Measurements from ENCODE around the gene SAXO1. TPM values are rescaled to one million over a fixed set of nuclear protein-coding genes. Genes with fewer than 3 reads are reported as not detected.
"Not testable (repeated sequence)": the region's sequence is repeated elsewhere in the genome, so short reads cannot be mapped to it uniquely, and the experiment has no call there.

Gene SAXO1
- total and polyA plus RNA-seq, 4 experiments from 2014 or later, result 0.09 to 1.0 (median 0.32) TPM

DNA sequence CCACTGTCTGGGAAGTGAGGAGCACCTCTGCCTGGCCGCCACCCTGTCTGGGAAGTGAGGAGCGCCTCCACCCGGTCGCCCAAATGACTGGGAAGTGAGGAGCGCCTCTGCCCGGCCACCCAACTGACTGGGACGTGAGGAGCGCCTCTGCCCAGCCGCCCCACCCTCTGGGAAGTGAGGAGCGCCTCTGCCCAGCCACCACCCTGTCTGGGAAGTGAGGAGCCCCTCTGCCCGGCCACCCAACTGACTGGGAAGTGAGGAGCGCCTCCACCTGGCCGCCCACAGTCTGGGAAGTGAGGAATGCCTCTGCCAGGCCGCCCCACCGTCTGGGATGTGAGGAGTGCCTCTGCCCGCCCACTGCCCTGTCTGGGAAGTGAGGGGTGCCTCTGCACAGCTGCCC is 32.9 kb downstream of the SAXO1 start:
- no peaks in the 10 kb centered on the region for H3K4me1 Mint-ChIP-seq
- Histone ChIP-seq H3K9me3 (ENCODE audit: control insufficient read depth in 1 of 2, low read length in 2 of 2) (no peaks in the 10 kb centered on the region), H3K27ac (ENCODE audit: low read depth, low read length) (no peak overlapping the region), H3K4me1 (ENCODE audit: insufficient read depth, low read length) (no peaks in the 10 kb centered on the region), H3K36me3 (ENCODE audit: insufficient read depth, low read length) (no peaks in the 10 kb centered on the region), H3K27me3 (ENCODE audit: insufficient read depth, low read length) (no peaks in the 10 kb centered on the region), H3K4me3 (ENCODE audit: low read length in 2 of 2) (no peak overlapping the region)
- ChIA-PET POLR2A (ENCODE audit: partially characterized antibody) (no interaction called here), CTCF (ENCODE audit: partially characterized antibody) (no interaction called here)
- no peak overlapping the region for H3K4me3 Mint-ChIP-seq
- intact Hi-C loops (cut with micrococcal nuclease), result no loop called here
- peaks cover 6 to 13% of the 10 kb centered on the region in 2 donors for H3K27me3 Mint-ChIP-seq
- H3K27ac Mint-ChIP-seq, result no peak overlapping the region
- H3K9me3 Mint-ChIP-seq, result peaks cover 0 to 27% (median 15%) of the 10 kb centered on the region in 8 donors
- peaks cover 7 to 9% of the 10 kb centered on the region in 2 donors for H3K36me3 Mint-ChIP-seq
- DNase-seq, result no peak

DNA sequence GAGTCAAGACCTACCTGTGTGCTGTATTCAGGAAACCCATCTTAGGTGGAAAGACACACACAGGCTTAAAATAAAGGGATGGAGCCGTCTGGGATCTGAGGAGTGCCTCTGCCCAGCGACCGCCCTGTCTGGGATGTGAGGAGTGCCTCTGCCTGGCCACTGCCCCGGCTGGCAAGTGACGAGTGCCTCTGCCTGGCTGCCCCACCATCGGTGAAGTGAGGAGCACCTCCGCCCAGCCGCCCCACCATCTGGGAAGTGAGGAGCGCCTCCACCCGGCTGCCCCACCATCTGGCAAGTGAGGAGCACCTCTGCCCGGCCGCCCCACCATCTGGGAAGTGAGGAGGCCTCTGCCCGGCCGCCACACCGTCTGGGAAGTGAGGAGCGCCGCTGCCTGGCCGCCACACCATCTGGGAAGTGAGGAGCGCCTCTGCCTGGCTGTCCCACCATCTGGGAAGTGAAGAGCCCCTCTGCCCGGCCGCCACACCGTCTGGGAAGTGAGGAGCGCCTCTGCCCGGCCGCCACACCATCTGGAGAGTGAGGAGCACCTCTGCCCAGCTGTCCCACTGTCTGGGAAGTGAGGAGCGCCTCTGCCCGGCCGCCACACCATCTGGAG is 33.7 kb downstream of the SAXO1 start:
- Histone ChIP-seq H3K9me3 (ENCODE audit: control insufficient read depth in 1 of 2, low read length in 2 of 2) (no peaks in the 10 kb centered on the region), H3K36me3 (ENCODE audit: insufficient read depth, low read length) (no peaks in the 10 kb centered on the region), H3K4me1 (ENCODE audit: insufficient read depth, low read length) (no peaks in the 10 kb centered on the region), H3K27me3 (ENCODE audit: insufficient read depth, low read length) (no peaks in the 10 kb centered on the region), H3K4me3 (ENCODE audit: low read length in 2 of 2) (no peak overlapping the region), H3K27ac (ENCODE audit: low read depth, low read length) (no peak overlapping the region)
- no peak overlapping the region for H3K4me3 Mint-ChIP-seq
- no peak for DNase-seq
- H3K36me3 Mint-ChIP-seq, result peaks cover 7 to 9% of the 10 kb centered on the region in 2 donors
- H3K4me1 Mint-ChIP-seq, result no peaks in the 10 kb centered on the region
- peaks cover 0 to 27% (median 15%) of the 10 kb centered on the region in 8 donors for H3K9me3 Mint-ChIP-seq
- H3K27ac Mint-ChIP-seq, result no peak overlapping the region
- peaks cover 5 to 13% of the 10 kb centered on the region in 2 donors for H3K27me3 Mint-ChIP-seq
- intact Hi-C loops (cut with micrococcal nuclease), result no loop called here
- CTCF ChIA-PET (ENCODE audit: partially characterized antibody), result no interaction called here
- POLR2A ChIA-PET (ENCODE audit: partially characterized antibody), result no interaction called here

DNA sequence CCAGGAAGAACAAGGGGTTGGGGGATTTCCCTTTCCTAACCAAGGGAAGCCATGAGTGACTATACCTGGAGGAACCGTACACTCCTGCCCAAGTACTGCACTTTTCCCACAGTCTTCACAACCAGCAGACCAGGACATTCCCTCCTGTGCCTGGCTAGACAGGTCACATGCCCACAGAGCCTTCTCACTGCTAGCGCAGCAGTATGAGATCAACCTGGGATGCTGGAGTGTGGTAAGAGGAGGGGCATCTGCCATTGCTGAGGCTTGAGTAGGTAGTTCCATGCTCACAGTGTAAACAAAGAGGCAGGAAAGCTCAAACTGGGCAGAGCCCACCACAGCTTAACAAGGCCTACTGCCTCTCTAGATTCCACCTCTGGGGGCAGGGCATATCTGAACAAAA is 35.9 kb downstream of the SAXO1 start:
- H3K27ac ChIP-seq (ENCODE audit: low read depth, low read length), result no peak overlapping the region
- Mint-ChIP-seq H3K4me3 (no peak overlapping the region), H3K27me3 (peaks cover 5 to 13% of the 10 kb centered on the region in 2 donors), H3K4me1 (no peaks in the 10 kb centered on the region), H3K27ac (no peak overlapping the region), H3K36me3 (peaks cover 7 to 9% of the 10 kb centered on the region in 2 donors), H3K9me3 (peaks cover 0 to 20% (median 14%) of the 10 kb centered on the region in 8 donors)
- H3K27me3 ChIP-seq (ENCODE audit: insufficient read depth, low read length), result no peaks in the 10 kb centered on the region
- ChIA-PET POLR2A (ENCODE audit: partially characterized antibody) (no interaction called here), CTCF (ENCODE audit: partially characterized antibody) (no interaction called here)
- no peaks in the 10 kb centered on the region for H3K4me1 ChIP-seq (ENCODE audit: insufficient read depth, low read length)
- intact Hi-C loops (cut with micrococcal nuclease), result no loop called here
- no peak overlapping the region for H3K4me3 ChIP-seq (ENCODE audit: low read length in 2 of 2)
- DNase-seq, result no peak
- H3K36me3 ChIP-seq (ENCODE audit: insufficient read depth, low read length), result no peaks in the 10 kb centered on the region
- no peaks in the 10 kb centered on the region for H3K9me3 ChIP-seq (ENCODE audit: control insufficient read depth in 1 of 2, low read length in 2 of 2)

DNA sequence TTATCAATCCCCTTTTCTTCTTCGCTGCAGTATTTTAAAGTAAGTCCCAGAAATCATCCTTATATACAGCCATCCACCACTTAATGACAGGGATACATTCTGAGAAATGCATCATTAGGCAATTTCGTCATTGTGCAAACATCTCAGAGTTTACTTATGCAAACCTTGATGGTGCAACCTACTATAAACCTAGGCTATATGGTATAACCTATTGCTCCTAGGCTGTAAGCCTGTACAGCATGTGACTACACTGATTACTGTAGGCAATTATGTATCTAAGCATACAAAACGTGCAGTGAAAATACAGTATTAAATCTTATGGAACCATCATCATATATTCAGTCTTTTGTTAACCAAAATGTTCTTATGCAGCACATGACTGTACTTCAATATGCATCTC is 36.8 kb downstream of the SAXO1 start:
- Histone ChIP-seq H3K27me3 (ENCODE audit: insufficient read depth, low read length) (no peaks in the 10 kb centered on the region), H3K27ac (ENCODE audit: low read depth, low read length) (no peak overlapping the region), H3K4me3 (ENCODE audit: low read length in 2 of 2) (no peak overlapping the region), H3K36me3 (ENCODE audit: insufficient read depth, low read length) (no peaks in the 10 kb centered on the region), H3K4me1 (ENCODE audit: insufficient read depth, low read length) (no peaks in the 10 kb centered on the region), H3K9me3 (ENCODE audit: control insufficient read depth in 1 of 2, low read length in 2 of 2) (no peaks in the 10 kb centered on the region)
- intact Hi-C loops (cut with micrococcal nuclease), result no loop called here
- CTCF ChIA-PET (ENCODE audit: partially characterized antibody), result no interaction called here
- no peak for DNase-seq
- H3K4me3 Mint-ChIP-seq, result no peak overlapping the region
- H3K36me3 Mint-ChIP-seq, result peaks cover 4 to 9% of the 10 kb centered on the region in 2 donors
- H3K9me3 Mint-ChIP-seq, result peaks cover 0 to 19% (median 12%) of the 10 kb centered on the region in 8 donors
- no peaks in the 10 kb centered on the region for H3K4me1 Mint-ChIP-seq
- H3K27me3 Mint-ChIP-seq, result peaks cover 5 to 13% of the 10 kb centered on the region in 2 donors
- POLR2A ChIA-PET (ENCODE audit: partially characterized antibody), result no interaction called here
- H3K27ac Mint-ChIP-seq, result no peak overlapping the region

DNA sequence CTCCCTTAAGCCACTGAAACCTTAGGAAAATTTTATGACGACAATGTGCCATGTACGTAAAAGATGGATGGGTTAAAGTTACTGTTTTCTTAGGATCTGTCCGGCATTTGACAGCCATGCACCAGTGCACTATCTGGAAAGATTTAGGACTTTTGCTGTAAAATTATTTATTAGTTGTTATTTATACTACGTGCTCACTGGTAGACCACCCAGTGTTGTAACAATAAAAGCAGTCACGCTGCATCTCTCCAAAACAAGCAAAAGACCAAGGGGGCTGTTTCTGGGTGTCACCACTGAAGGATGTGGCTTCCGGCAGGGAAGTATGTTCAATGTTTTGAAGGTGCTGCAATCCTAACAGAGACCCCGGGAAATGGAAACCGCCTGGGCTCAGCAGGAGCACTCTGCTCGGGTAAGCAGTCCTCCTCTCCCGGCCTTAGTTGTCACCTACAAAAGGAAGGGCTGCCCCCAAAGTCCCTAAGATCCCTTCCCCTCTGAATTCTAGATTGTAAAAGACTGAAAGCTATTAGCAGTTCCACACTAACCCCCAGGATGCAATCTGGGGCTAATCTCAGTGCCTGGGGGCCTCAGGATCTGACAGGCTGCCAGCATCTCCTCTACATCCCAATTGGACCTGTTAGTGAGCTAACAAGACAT is 38.6 kb downstream of the SAXO1 start:
- H3K27ac ChIP-seq (ENCODE audit: low read depth, low read length), result no peak overlapping the region
- H3K27ac Mint-ChIP-seq, result no peak overlapping the region
- no peaks in the 10 kb centered on the region for H3K36me3 ChIP-seq (ENCODE audit: insufficient read depth, low read length)
- peaks cover 2 to 9% of the 10 kb centered on the region in 2 donors for H3K36me3 Mint-ChIP-seq
- ChIA-PET CTCF (ENCODE audit: partially characterized antibody) (no interaction called here), POLR2A (ENCODE audit: partially characterized antibody) (no interaction called here)
- no peaks in the 10 kb centered on the region for H3K4me1 Mint-ChIP-seq
- no peak overlapping the region for H3K4me3 Mint-ChIP-seq
- intact Hi-C loops (cut with micrococcal nuclease), result no loop called here
- no peaks in the 10 kb centered on the region for H3K9me3 ChIP-seq (ENCODE audit: control insufficient read depth in 1 of 2, low read length in 2 of 2)
- H3K27me3 Mint-ChIP-seq, result peaks cover 4 to 8% of the 10 kb centered on the region in 2 donors
- no peak for DNase-seq
- H3K27me3 ChIP-seq (ENCODE audit: insufficient read depth, low read length), result no peaks in the 10 kb centered on the region
- peaks cover 0 to 15% (median 11%) of the 10 kb centered on the region in 8 donors for H3K9me3 Mint-ChIP-seq
- H3K4me3 ChIP-seq (ENCODE audit: low read length in 2 of 2), result no peak overlapping the region
- H3K4me1 ChIP-seq (ENCODE audit: insufficient read depth, low read length), result no peaks in the 10 kb centered on the region

DNA sequence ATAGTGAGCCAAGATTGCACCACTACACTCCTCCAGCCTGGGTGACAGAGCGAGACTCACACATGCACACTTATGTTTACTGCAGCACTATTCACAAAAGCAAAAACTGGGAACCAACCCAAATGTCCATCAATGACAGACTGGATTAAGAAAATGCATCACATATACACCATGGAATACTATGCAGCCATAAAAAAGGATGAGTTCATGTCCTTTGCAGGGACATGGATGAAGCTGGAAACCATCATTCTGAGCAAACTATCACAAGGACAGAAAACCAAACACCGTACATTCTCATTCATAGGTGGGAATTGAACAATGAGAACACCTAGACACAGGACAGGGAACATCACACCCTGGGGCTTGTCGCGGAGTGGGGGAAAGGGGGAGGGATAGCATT is 41.8 kb downstream of the SAXO1 start:
- intact Hi-C loops (cut with micrococcal nuclease); H3K36me3 Mint-ChIP-seq; H3K4me3 Mint-ChIP-seq; H3K9me3 ChIP-seq (ENCODE audit: control insufficient read depth in 1 of 2, low read length in 2 of 2); H3K27me3 ChIP-seq (ENCODE audit: insufficient read depth, low read length); H3K4me3 ChIP-seq (ENCODE audit: low read length in 2 of 2); H3K27ac Mint-ChIP-seq; H3K4me1 ChIP-seq (ENCODE audit: insufficient read depth, low read length); H3K9me3 Mint-ChIP-seq; H3K4me1 Mint-ChIP-seq; CTCF ChIA-PET (ENCODE audit: partially characterized antibody); DNase-seq; POLR2A ChIA-PET (ENCODE audit: partially characterized antibody); H3K27me3 Mint-ChIP-seq; H3K36me3 ChIP-seq (ENCODE audit: insufficient read depth, low read length); H3K27ac ChIP-seq (ENCODE audit: low read depth, low read length): not testable (repeated sequence)

DNA sequence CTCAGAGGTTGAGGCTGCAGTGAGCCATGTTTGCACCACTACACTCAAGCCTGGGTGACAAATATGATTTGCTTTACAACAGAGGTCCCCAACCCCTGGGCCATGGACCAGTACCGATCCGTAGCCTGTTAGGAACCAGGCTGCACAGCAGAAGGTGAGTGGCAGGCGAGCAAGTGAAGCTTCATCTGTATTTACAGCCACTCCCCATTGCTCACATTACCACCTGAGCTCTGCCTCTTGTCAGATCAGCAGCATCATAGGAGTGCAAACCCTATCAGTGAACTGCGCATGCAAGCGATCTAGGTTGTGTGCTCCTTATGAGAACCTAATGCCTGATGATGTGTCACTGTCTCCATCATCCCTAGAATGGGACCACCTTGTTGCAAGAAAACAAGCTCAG is 42.5 kb downstream of the SAXO1 start:
- CTCF ChIA-PET (ENCODE audit: partially characterized antibody), result no interaction called here
- no peaks in the 10 kb centered on the region for H3K4me1 Mint-ChIP-seq
- no peaks in the 10 kb centered on the region for H3K36me3 ChIP-seq (ENCODE audit: insufficient read depth, low read length)
- H3K4me3 Mint-ChIP-seq, result no peak overlapping the region
- H3K27me3 Mint-ChIP-seq, result no peaks in the 10 kb centered on the region
- H3K4me1 ChIP-seq (ENCODE audit: insufficient read depth, low read length), result no peaks in the 10 kb centered on the region
- DNase-seq, result no peak
- intact Hi-C loops (cut with micrococcal nuclease), result no loop called here
- no peaks in the 10 kb centered on the region for H3K9me3 Mint-ChIP-seq
- H3K27ac Mint-ChIP-seq, result no peak overlapping the region
- H3K27ac ChIP-seq (ENCODE audit: low read depth, low read length), result no peak overlapping the region
- no peaks in the 10 kb centered on the region for H3K27me3 ChIP-seq (ENCODE audit: insufficient read depth, low read length)
- H3K9me3 ChIP-seq (ENCODE audit: control insufficient read depth in 1 of 2, low read length in 2 of 2), result no peaks in the 10 kb centered on the region
- no peaks in the 10 kb centered on the region for H3K36me3 Mint-ChIP-seq
- POLR2A ChIA-PET (ENCODE audit: partially characterized antibody), result no interaction called here
- no peak overlapping the region for H3K4me3 ChIP-seq (ENCODE audit: low read length in 2 of 2)
